IPS DF 6.9 (cell line): ENCODE results near the gene PRPH.

ENCODE experiments used
- DNase-seq: peaks from one replicate; pipeline ENCODE4 v3.0.0-alpha.2; 2013; ENCODE audit warnings: low read depth, low spot score
- H3K27ac ChIP-seq: one replicate; pipeline ENCODE4 v1.5.1; 2013; ENCODE audit warnings: low read length, control low read depth
- H3K27me3 ChIP-seq: 2 replicates; pipeline ENCODE4 v1.6.1; 2013; ENCODE audit warnings: mild to moderate bottlenecking, low read length; ENCODE audit not compliant: control insufficient read depth, insufficient read depth
- H3K36me3 ChIP-seq: 2 replicates; pipeline ENCODE4 v1.6.1; 2013; ENCODE audit warnings: low read length; ENCODE audit not compliant: control insufficient read depth, insufficient read depth
- H3K4me1 ChIP-seq: 2 replicates; pipeline ENCODE4 v1.6.1; 2013; ENCODE audit warnings: low read length; ENCODE audit not compliant: control insufficient read depth, insufficient read depth
- H3K4me3 ChIP-seq: 2 replicates; pipeline ENCODE4 v1.5.1; 2013; ENCODE audit warnings: mild to moderate bottlenecking, low read length
- H3K9me3 ChIP-seq: 2 replicates; pipeline ENCODE4 v1.6.1; 2013; ENCODE audit warnings: low read length, inconsistent platforms; ENCODE audit not compliant: control insufficient read depth, insufficient read depth
- WGBS: extraction: QIAGEN DNeasy Blood & Tissue Kit; methylation state at CpG from one replicate; pipeline ENCODE4 v1.1.7; 2013; ENCODE audit warnings: mixed read lengths, missing lambda C conversion rate; ENCODE audit not compliant: insufficient read length, insufficient coverage; 5-methylcytosine and 5-hydroxymethylcytosine counted together

PRPH gene

GRCh38 chr12:49347311-49348193 is 52.6 kb downstream of the PRPH start:
- Histone ChIP-seq H3K4me1 (peaks cover 7% of the 10 kb centered on the region), H3K36me3 (no peaks in the 10 kb centered on the region), H3K4me3 (peak overlapping the region; percentile 10; the same call in 1 of the 2 replicates), H3K27me3 (peaks cover 66% of the 10 kb centered on the region), H3K9me3 (no peaks in the 10 kb centered on the region), H3K27ac (no peak overlapping the region)
- no CpG with 5 or more reads among the region's 37 CpGs for WGBS
- DNase-seq: no peak
